ENCODE measurements around the gene GCNA.

The GCNA gene

GRCh38 chrX:71578253-71579135 is at the start of gene GCNA:
GCNA (plus strand) TSS chrX:71578437; CDS start chrX:71580822, 2,385 bp downstream.
- no peak for DNase-seq (ENCODE audit: low read depth)

GRCh38 chrX:71532078-71532752 is 46.0 kb upstream of the GCNA start:
- peak; percentile 22 for DNase-seq (ENCODE audit: low read depth)

- peak; percentile 83 for DNase-seq (ENCODE audit: low read depth)
Measured at GRCh38 chrX:71532753-71533425, 45.3 kb upstream of the GCNA start, which contains the start of gene OGT. OGT (plus strand) TSS chrX:71533104; CDS start chrX:71533300, 196 bp downstream.

- no peak for DNase-seq (ENCODE audit: low read depth)
Measured at GRCh38 chrX:71533516-71533850, 44.8 kb upstream of the GCNA start.

GRCh38 chrX:71533851-71534561 is 44.2 kb upstream of the GCNA start:
- DNase-seq (ENCODE audit: low read depth), result peak; percentile 27

GRCh38 chrX:71534773-71535544 is 43.3 kb upstream of the GCNA start:
- DNase-seq (ENCODE audit: low read depth), result no peak

GRCh38 chrX:71536285-71536684 is 42.0 kb upstream of the GCNA start:
- DNase-seq (ENCODE audit: low read depth), result no peak

GRCh38 chrX:71537743-71538142 is 40.5 kb upstream of the GCNA start:
- DNase-seq (ENCODE audit: low read depth), result no peak

GRCh38 chrX:71540801-71541200 is 37.4 kb upstream of the GCNA start:
- no peak for DNase-seq (ENCODE audit: low read depth)

- DNase-seq (ENCODE audit: low read depth), result no peak
Measured at GRCh38 chrX:71541210-71542022, 36.8 kb upstream of the GCNA start.

- DNase-seq (ENCODE audit: low read depth), result no peak
Measured at GRCh38 chrX:71542411-71542810, 35.8 kb upstream of the GCNA start.

GRCh38 chrX:71542825-71543224 is 35.4 kb upstream of the GCNA start:
- DNase-seq (ENCODE audit: low read depth), result no peak

GRCh38 chrX:71543316-71543715 is 34.9 kb upstream of the GCNA start:
- no peak for DNase-seq (ENCODE audit: low read depth)

- DNase-seq (ENCODE audit: low read depth), result no peak
Measured at GRCh38 chrX:71545364-71545763, 32.9 kb upstream of the GCNA start.

- no peak for DNase-seq (ENCODE audit: low read depth)
Measured at GRCh38 chrX:71546879-71547278, 31.4 kb upstream of the GCNA start.

GRCh38 chrX:71547339-71547738 is 30.9 kb upstream of the GCNA start:
- DNase-seq (ENCODE audit: low read depth), result no peak

- DNase-seq (ENCODE audit: low read depth), result no peak
Measured at GRCh38 chrX:71549986-71550385, 28.3 kb upstream of the GCNA start.

GRCh38 chrX:71550578-71550977 is 27.7 kb upstream of the GCNA start:
- DNase-seq (ENCODE audit: low read depth), result no peak

GRCh38 chrX:71556036-71556435 is 22.2 kb upstream of the GCNA start:
- no peak for DNase-seq (ENCODE audit: low read depth)

- DNase-seq (ENCODE audit: low read depth), result no peak
Measured at GRCh38 chrX:71558920-71559319, 19.3 kb upstream of the GCNA start.
